OCI-LY3 (cell line): ENCODE data around the gene SSR1.

Experiments
- CTCF ChIP-seq: fragments of 200-600, 300-600 bp; sonication (generic); IDR thresholded peaks from 2 replicates; pipeline ENCODE4 v1.5.1; 2014; ENCODE audit warnings: antibody characterized with exemption, low read length, low read depth
- EZH2phosphoT487 ChIP-seq: fragments of 200-600 bp; shearing (Covaris generic); IDR thresholded peaks from 2 replicates; pipeline ENCODE4 v1.6.1; 2018; ENCODE audit warnings: antibody characterized with exemption, mixed run types, low read depth

GRCh38 chr6:7261852-7262461 is 51.0 kb downstream of the SSR1 start:
- no peak for TF ChIP-seq CTCF
- TF ChIP-seq EZH2phosphoT487, result no peak
